Keratinocyte (primary cell): ENCODE measurements around the gene PCF11. TPM values are rescaled to one million over a fixed set of nuclear protein-coding genes. Genes with fewer than 3 reads are reported as not detected.

Experiments
- DNase-seq: peaks from one replicate; pipeline ENCODE4 v3.0.0-alpha.2; 2011; ENCODE audit warnings: low read depth, missing footprints, low spot score
- FAIRE-seq: peaks from 2 replicates; lab custom pipeline; 2011; peaks lifted over from hg19 to GRCh38; lab: Jason Lieb, UNC
- H2AFZ ChIP-seq: 2 replicates; pipeline ENCODE4 v1.6.0; 2012; ENCODE audit warnings: low read length, control low read depth, inconsistent platforms; ENCODE audit not compliant: control insufficient read depth
- H3K27ac ChIP-seq: 2 replicates; pipeline ENCODE4 v1.5.1; 2011; ENCODE audit warnings: low read length; ENCODE audit not compliant: control insufficient read depth, insufficient read depth
- H3K27me3 ChIP-seq: 3 replicates; pipeline ENCODE4 v1.6.0; 2011; ENCODE audit warnings: low read length; ENCODE audit not compliant: control insufficient read depth, insufficient read depth; ENCODE audit errors: extremely low read depth
- H3K36me3 ChIP-seq, 2 experiments: 2 replicates in 1 of 2; 3 replicates in 1 of 2; pipeline ENCODE4 v1.5.1; 2011; ENCODE audit warnings: low read length in 2 of 2, mild to moderate bottlenecking in 1 of 2; ENCODE audit not compliant: control insufficient read depth in 2 of 2, insufficient read depth in 2 of 2; ENCODE audit errors: extremely low read depth in 1 of 2
- H3K4me1 ChIP-seq: 3 replicates; pipeline ENCODE4 v1.5.1; 2011; ENCODE audit warnings: low read length; ENCODE audit not compliant: control insufficient read depth, insufficient read depth; ENCODE audit errors: extremely low read depth
- H3K4me2 ChIP-seq: 3 replicates; pipeline ENCODE4 v1.6.0; 2011; ENCODE audit warnings: low read depth, low read length; ENCODE audit not compliant: control insufficient read depth, insufficient read depth; ENCODE audit errors: extremely low read depth
- H3K4me3 ChIP-seq, 3 experiments: fragments of 200-600 bp in 1 of 3; sonication (generic) in 1 of 3; 2 replicates in 2 of 3; 3 replicates in 1 of 3; pipeline ENCODE4 v1.5.1; 2011 to 2016; ENCODE audit warnings: low read length in 3 of 3, mild to moderate bottlenecking in 3 of 3, control low read depth in 2 of 3, inconsistent platforms in 1 of 3, low read depth in 1 of 3, mixed read lengths in 1 of 3, mixed run types in 1 of 3, moderate library complexity in 1 of 3; ENCODE audit not compliant: control insufficient read depth in 2 of 3, insufficient read depth in 2 of 3; ENCODE audit errors: extremely low read depth in 1 of 3
- H3K79me2 ChIP-seq: 2 replicates; pipeline ENCODE4 v1.6.0; 2012; ENCODE audit warnings: low read length; ENCODE audit not compliant: control insufficient read depth, insufficient read depth
- H3K9ac ChIP-seq: 3 replicates; pipeline ENCODE4 v1.6.0; 2011; ENCODE audit warnings: low read length; ENCODE audit not compliant: control insufficient read depth, insufficient read depth; ENCODE audit errors: extremely low read depth
- H3K9me1 ChIP-seq: 3 replicates; pipeline ENCODE4 v1.6.0; 2011; ENCODE audit warnings: low read length; ENCODE audit not compliant: control insufficient read depth, insufficient read depth; ENCODE audit errors: extremely low read depth
- H3K9me3 ChIP-seq: 2 replicates; pipeline ENCODE4 v1.5.1; 2012; ENCODE audit warnings: low read depth, low read length; ENCODE audit not compliant: control insufficient read depth
- H4K20me1 ChIP-seq: 3 replicates; pipeline ENCODE4 v1.6.0; 2011; ENCODE audit warnings: low read length; ENCODE audit not compliant: control insufficient read depth, insufficient read depth; ENCODE audit errors: extremely low read depth
- EZH2 ChIP-seq: IDR thresholded peaks from one replicate; pipeline ENCODE4 v1.6.1; 2012; ENCODE audit warnings: inconsistent platforms, mild to moderate bottlenecking, low read length, moderate library complexity
- dilution Hi-C: fragments of 300-500 bp; cut with MboI; formaldehyde crosslinking; loops from one replicate; pipeline ENCODE4 v1.7.0; 2020; ENCODE audit warnings: low sequenced_read_pairs; ENCODE audit not compliant: extremely low pct_ligation_motif_present
- polyA plus RNA-seq, 5 experiments: library from polyadenylated mRNA; depleted of rRNA in 3 of 5; stranded (reverse) in 3 of 5; stranded (forward) in 1 of 5; unstranded in 1 of 5; fragments of >200 nt; gene quantifications; 1 replicate in 1 of 5; 2 replicates in 3 of 5; 3 replicates in 1 of 5; pipeline versions ENCODE4 v1.2.1 to v1.2.3, GENCODE V29; 2011 to 2012; ENCODE audit warnings: missing spikeins in 2 of 5, low read depth in 1 of 5, low replicate concordance in 1 of 5
- TF ChIP-seq, protein P1 (sequence below), 3 experiments: IDR thresholded peaks in 1 of 3; conservative IDR thresholded peaks in 1 of 3; optimal IDR thresholded peaks in 1 of 3; 2 replicates in 2 of 3; 3 replicates in 1 of 3; pipeline versions ENCODE3 to v1.5.1; 2011; ENCODE audit warnings: low read length in 3 of 3, mild to moderate bottlenecking in 3 of 3, moderate library complexity in 2 of 3, control low read depth in 1 of 3, inconsistent platforms in 1 of 3; ENCODE audit not compliant: insufficient read depth in 2 of 3; ENCODE audit errors: extremely low read depth in 1 of 3

Gene PCF11
- polyA plus RNA-seq, 1 donor (not counting 4 experiments of a cell fraction or from before 2014, with no cell fraction given) = 32.8 TPM

GRCh38 chr11:83157594-83158356 is 844 bp downstream of the PCF11 start:
- H3K9me1 ChIP-seq = no peaks in the 10 kb centered on the region
- H3K9ac ChIP-seq = peak overlapping the region; percentile 98
- H3K27ac ChIP-seq = peak overlapping the region; percentile 98
- peak overlapping the region; percentile 93 to 100 (median 96) for H3K4me3 ChIP-seq
- no peak for TF ChIP-seq EZH2
- TF ChIP-seq, protein P1, sequence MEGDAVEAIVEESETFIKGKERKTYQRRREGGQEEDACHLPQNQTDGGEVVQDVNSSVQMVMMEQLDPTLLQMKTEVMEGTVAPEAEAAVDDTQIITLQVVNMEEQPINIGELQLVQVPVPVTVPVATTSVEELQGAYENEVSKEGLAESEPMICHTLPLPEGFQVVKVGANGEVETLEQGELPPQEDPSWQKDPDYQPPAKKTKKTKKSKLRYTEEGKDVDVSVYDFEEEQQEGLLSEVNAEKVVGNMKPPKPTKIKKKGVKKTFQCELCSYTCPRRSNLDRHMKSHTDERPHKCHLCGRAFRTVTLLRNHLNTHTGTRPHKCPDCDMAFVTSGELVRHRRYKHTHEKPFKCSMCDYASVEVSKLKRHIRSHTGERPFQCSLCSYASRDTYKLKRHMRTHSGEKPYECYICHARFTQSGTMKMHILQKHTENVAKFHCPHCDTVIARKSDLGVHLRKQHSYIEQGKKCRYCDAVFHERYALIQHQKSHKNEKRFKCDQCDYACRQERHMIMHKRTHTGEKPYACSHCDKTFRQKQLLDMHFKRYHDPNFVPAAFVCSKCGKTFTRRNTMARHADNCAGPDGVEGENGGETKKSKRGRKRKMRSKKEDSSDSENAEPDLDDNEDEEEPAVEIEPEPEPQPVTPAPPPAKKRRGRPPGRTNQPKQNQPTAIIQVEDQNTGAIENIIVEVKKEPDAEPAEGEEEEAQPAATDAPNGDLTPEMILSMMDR (optimal IDR thresholded peaks at IDR 0.05 in 1 of 3, IDR thresholded peaks at IDR 0.05 in 1 of 3, conservative IDR thresholded peaks at IDR 0.05 in 1 of 3; ENCODE audit: extremely low read depth in 1 of 3, insufficient read depth in 2 of 3, low read length in 3 of 3) = no peak
- H3K9me3 ChIP-seq = no peaks in the 10 kb centered on the region
- H3K79me2 ChIP-seq = peaks cover 57% of the 10 kb centered on the region
- H2AFZ ChIP-seq = no peak overlapping the region
- H4K20me1 ChIP-seq = peaks cover 20% of the 10 kb centered on the region
- FAIRE-seq (no peak), DNase-seq (no peak)
- peaks cover 0 to 19% of the 10 kb centered on the region in 2 experiments for H3K36me3 ChIP-seq
- dilution Hi-C loops = no loop called here
- peaks cover 18% of the 10 kb centered on the region for H3K4me1 ChIP-seq
- peak overlapping the region; percentile 29 for H3K4me2 ChIP-seq
- no peaks in the 10 kb centered on the region for H3K27me3 ChIP-seq

DNA sequence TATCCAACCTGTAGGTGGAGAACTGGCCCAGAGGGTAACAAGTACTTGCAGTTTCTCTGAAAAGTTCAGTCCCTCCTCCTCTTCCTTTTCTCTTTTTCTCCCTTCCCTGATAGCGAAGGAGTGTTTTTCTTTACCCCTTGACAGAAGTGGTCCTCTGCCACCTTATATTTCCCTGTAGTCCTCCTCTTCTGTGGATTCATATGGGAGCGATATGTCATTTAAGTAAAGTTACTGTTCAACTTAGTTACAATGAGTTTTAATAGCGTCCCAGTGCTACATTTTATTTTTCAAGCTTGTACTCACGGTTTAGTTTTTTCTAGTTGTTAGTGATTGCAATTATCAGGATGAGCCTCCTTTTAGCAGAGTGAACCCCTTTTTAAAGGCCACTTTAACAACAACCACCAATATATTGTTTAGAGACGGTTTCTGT is 1.4 kb downstream of the PCF11 start:
- peaks cover 0 to 19% of the 10 kb centered on the region in 2 experiments for H3K36me3 ChIP-seq
- no peaks in the 10 kb centered on the region for H3K27me3 ChIP-seq
- DNase-seq (no peak), FAIRE-seq (no peak)
- peaks cover 20% of the 10 kb centered on the region for H4K20me1 ChIP-seq
- H3K79me2 ChIP-seq = peaks cover 61% of the 10 kb centered on the region
- no peak overlapping the region for H2AFZ ChIP-seq
- peak overlapping the region; percentile 98 for H3K9ac ChIP-seq
- no peaks in the 10 kb centered on the region for H3K9me1 ChIP-seq
- TF ChIP-seq, protein P1 (optimal IDR thresholded peaks at IDR 0.05 in 1 of 3, IDR thresholded peaks at IDR 0.05 in 1 of 3, conservative IDR thresholded peaks at IDR 0.05 in 1 of 3; ENCODE audit: extremely low read depth in 1 of 3, insufficient read depth in 2 of 3, low read length in 3 of 3) = no peak
- H3K4me2 ChIP-seq = peak overlapping the region; percentile 96
- dilution Hi-C loops = no loop called here
- no peaks in the 10 kb centered on the region for H3K9me3 ChIP-seq
- peaks cover 18% of the 10 kb centered on the region for H3K4me1 ChIP-seq
- peak overlapping the region; percentile 93 to 100 (median 96) for H3K4me3 ChIP-seq
- H3K27ac ChIP-seq = peak overlapping the region; percentile 98
